Stimulated activated naive CD8-positive, alpha-beta T cell treated with anti-CD3 and anti-CD28 coated beads, Interleukin-15, amount 100 ng/mL, for 72 hours (primary cell): ENCODE data around the gene SART1.
A peak's percentile ranks its signal among the peaks of the same experiment; 100 is the strongest.
"Not testable (repeated sequence)": the region's sequence is repeated elsewhere in the genome, so short reads cannot be mapped to it uniquely, and the experiment has no call there.

Experiments used
- ATAC-seq: fragments of 150-1000 bp; cut with Tn5 transposase; 2 replicates; pipeline ENCODE4 v1.10.0; 2021; ENCODE audit warnings: mild to moderate bottlenecking, moderate library complexity
- DNase-seq, 2 donors: peaks; one replicate each; pipeline ENCODE4 v3.0.0; 2021 to 2022
- H3K27ac Mint-ChIP-seq, 2 donors: one replicate each; pipeline ENCODE4 v1.8.0; 2022; ENCODE audit warnings: mild to moderate bottlenecking in 2 of 2, mixed read lengths in 2 of 2, moderate library complexity in 2 of 2
- H3K27me3 Mint-ChIP-seq: one replicate; pipeline ENCODE4 v1.8.0; 2022; ENCODE audit warnings: mixed read lengths
- H3K4me1 Mint-ChIP-seq: one replicate; pipeline ENCODE4 v1.8.0; 2022; ENCODE audit warnings: mild to moderate bottlenecking, mixed read lengths
- H3K4me3 Mint-ChIP-seq, 2 donors: one replicate each; pipeline ENCODE4 v1.8.0; 2022; ENCODE audit warnings: mild to moderate bottlenecking in 2 of 2, mixed read lengths in 2 of 2, moderate library complexity in 1 of 2
- H3K9me3 Mint-ChIP-seq, 2 donors: one replicate each; pipeline ENCODE4 v1.8.0; 2022; ENCODE audit warnings: mixed read lengths in 2 of 2

Gene SART1

DNA sequence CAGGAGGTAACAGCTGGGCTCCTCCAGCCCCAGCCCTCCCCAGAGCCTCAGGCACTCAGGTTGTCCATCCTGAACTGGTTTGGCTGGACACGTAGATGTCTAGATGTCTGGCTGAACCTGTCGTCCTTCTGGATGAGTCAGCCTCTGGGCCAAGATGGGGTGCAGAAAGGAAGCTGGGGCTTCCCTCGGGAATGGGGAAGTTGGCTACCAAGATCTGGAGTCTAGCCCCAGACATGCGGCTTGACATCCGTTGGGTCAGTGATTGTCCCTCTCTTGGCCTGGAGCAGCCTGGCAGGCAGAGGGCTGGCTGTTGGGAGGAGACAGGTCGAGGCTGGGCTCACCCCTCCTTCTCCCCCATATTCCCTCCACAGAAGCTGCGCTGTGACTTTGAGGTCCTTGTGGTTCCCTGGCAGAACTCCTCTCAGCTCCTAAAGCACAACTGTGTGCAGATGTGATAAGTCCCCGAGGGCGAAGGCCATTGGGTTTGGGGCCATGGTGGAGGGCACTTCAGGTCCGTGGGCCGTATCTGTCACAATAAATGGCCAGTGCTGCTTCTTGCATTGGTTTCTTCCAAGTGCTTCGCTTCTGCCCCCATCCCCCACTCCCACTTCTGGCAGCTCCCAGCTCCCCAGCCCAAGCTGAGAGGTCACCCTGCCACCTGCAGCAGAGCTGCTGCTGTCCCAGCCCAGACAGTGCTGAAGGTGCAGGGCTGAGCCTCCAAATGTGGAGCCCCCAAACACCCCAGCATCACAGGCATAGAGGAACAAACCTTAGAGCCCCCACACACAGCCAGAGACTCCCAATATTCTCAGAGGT lies 51.6 kb downstream of the SART1 start:
- Mint-ChIP-seq H3K27ac (no peak overlapping the region), H3K27me3 (peaks cover 36% of the 10 kb centered on the region), H3K9me3 (no peaks in the 10 kb centered on the region), H3K4me1 (peaks cover 20% of the 10 kb centered on the region), H3K4me3 (no peak overlapping the region)
- DNase-seq = no peak
- no peak for ATAC-seq

DNA sequence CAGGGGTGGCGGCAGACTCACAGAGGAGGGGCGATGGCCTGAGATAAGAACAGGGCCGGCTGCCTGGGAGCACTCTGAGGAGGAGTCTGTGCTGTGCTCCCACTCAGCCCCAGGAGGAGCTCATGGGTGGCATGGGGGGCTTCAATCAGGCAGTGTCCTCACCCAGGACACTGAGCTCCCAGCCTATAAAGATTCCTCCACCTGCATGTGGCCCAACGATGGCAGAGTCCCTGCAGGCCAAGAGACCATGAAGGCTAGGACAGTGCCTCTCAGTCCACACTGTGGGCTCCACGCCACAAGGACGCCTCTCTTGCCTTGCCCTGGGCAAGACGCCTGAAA lies 52.2 kb downstream of the SART1 start:
- Mint-ChIP-seq H3K4me1 (peaks cover 24% of the 10 kb centered on the region), H3K4me3 (no peak overlapping the region), H3K27me3 (peaks cover 36% of the 10 kb centered on the region), H3K9me3 (no peaks in the 10 kb centered on the region), H3K27ac (no peak overlapping the region)
- DNase-seq = no peak
- ATAC-seq = no peak

DNA sequence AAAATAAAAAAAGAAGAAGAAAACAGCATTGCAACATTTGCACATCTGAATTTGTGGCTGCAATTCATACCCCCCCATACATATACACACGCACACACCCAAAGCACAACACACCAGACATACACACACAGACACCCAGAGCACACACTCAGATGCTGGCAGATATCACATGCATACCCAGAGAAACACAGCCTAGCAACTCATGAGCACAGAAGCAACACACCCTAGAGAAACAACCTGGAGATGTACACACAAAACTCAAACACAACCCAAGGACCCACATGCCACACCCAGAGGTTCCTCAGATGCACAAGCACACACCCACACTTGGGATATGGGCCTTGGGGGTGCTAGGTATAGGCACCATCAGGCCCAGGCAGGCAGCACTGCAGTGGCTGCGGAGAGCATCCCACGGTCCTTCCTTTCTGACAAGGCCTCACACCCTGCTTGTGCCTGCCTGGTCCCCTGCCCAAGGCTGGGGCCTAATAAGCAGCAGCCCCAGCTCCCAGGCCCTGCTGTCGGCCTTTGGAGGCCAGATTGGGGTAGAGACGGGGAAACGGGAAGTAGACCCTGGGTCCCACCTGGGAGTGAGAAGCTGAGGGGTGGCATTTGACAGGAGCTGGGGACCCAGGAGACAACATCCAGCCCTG lies 53.4 kb downstream of the SART1 start:
- DNase-seq (no peak), ATAC-seq (no peak)
- Mint-ChIP-seq H3K4me3 (no peak overlapping the region), H3K27me3 (peaks cover 36% of the 10 kb centered on the region), H3K9me3 (no peaks in the 10 kb centered on the region), H3K4me1 (peaks cover 24% of the 10 kb centered on the region), H3K27ac (no peak overlapping the region)

DNA sequence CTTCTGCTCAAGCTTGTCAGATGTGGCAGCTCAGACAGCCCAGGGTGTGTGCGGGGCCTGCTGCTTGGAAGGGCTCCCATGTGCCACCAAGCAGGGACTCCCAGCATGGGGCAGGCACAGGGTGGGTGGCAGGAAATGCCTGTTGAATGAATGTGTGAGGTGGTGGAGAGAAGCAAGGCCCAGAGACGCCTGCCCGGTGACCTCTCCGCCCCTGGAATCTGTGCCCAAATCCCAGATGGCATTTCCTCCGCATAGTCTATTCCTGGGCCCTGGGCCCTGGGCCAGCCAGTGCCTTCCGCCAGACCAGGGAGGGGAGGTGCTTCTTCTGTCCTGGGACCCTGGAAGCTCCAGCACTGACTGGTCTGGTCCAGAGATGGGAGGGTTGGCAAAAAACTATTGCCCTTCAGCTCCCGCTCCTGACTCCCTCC lies 53.9 kb downstream of the SART1 start:
- no peak overlapping the region for H3K4me3 Mint-ChIP-seq
- DNase-seq = no peak
- H3K27me3 Mint-ChIP-seq = peaks cover 36% of the 10 kb centered on the region
- ATAC-seq = no peak
- no peak overlapping the region for H3K27ac Mint-ChIP-seq
- H3K4me1 Mint-ChIP-seq = peaks cover 28% of the 10 kb centered on the region
- no peaks in the 10 kb centered on the region for H3K9me3 Mint-ChIP-seq

GRCh38 chr11:66015936-66016792 lies 54.6 kb downstream of the SART1 start:
- Mint-ChIP-seq H3K4me1 (peaks cover 35% of the 10 kb centered on the region), H3K27ac (peak overlapping the region in 1 of 2 donors; percentile 84), H3K4me3 (no peak overlapping the region), H3K9me3 (no peaks in the 10 kb centered on the region), H3K27me3 (peaks cover 36% of the 10 kb centered on the region)
- DNase-seq = no peak
- no peak for ATAC-seq

GRCh38 chr11:66016793-66017177 lies 55.3 kb downstream of the SART1 start:
- H3K4me3 Mint-ChIP-seq = no peak overlapping the region
- peaks cover 36% of the 10 kb centered on the region for H3K4me1 Mint-ChIP-seq
- ATAC-seq = no peak
- H3K27ac Mint-ChIP-seq = no peak overlapping the region
- no peaks in the 10 kb centered on the region for H3K9me3 Mint-ChIP-seq
- no peak for DNase-seq
- H3K27me3 Mint-ChIP-seq = peaks cover 36% of the 10 kb centered on the region

DNA sequence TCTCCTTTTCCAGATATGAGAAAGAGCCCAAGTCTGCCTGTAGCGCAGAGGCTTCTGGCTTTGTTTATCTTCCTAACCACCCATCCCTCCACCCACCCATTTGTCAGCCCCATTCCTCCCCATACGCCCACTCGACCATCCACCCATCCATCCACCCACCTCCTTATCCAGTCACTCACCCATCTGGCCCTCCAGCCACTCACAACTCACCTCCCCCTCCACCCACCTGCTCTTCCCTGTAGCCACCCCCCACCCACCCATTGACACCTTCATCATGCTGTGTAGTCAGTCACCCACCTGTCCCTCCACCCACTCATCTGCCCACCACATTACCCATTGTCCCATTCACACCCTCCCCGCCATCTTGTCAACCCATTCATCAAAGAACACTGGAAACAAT lies 55.8 kb downstream of the SART1 start:
- H3K9me3 Mint-ChIP-seq = no peaks in the 10 kb centered on the region
- no peak overlapping the region for H3K27ac Mint-ChIP-seq
- no peak overlapping the region for H3K4me3 Mint-ChIP-seq
- peaks cover 36% of the 10 kb centered on the region for H3K4me1 Mint-ChIP-seq
- ATAC-seq = no peak
- DNase-seq = no peak
- peaks cover 34% of the 10 kb centered on the region for H3K27me3 Mint-ChIP-seq

DNA sequence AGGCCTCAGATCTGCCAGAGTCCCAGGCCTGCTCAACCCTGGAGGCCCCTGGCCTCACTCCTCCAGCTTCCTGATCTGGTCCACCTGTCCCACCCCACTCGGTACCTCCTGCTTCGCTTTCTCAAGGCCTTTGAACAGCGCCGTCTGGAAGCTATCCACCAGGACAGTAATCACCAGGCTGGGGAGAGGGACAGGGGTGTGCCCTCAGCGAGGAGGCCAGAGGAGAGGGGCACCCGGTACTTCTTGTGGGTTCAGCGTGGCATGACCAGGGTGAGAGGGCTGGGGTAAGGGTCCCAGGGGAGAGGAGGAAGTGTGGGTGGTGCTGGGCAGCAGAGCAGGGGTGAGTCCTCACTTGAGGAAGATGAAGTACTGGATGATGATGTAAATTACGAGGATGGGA lies 58.7 kb downstream of the SART1 start:
- Mint-ChIP-seq H3K27me3 (peaks cover 28% of the 10 kb centered on the region), H3K4me1 (peaks cover 41% of the 10 kb centered on the region), H3K9me3 (no peaks in the 10 kb centered on the region), H3K4me3 (no peak overlapping the region), H3K27ac (peak overlapping the region in 1 of 2 donors; percentile 66)
- ATAC-seq = no peak
- DNase-seq = no peak

- Mint-ChIP-seq H3K4me3 (no peak overlapping the region), H3K27ac (peak overlapping the region in 1 of 2 donors; percentile 22), H3K4me1 (peaks cover 41% of the 10 kb centered on the region), H3K27me3 (peaks cover 28% of the 10 kb centered on the region), H3K9me3 (no peaks in the 10 kb centered on the region)
- peak in 1 of 2 donors; percentile 36 for DNase-seq
- ATAC-seq = peak; percentile 44
These were observed 59.3 kb downstream of the SART1 start for GRCh38 chr11:66020618-66021357.

DNA sequence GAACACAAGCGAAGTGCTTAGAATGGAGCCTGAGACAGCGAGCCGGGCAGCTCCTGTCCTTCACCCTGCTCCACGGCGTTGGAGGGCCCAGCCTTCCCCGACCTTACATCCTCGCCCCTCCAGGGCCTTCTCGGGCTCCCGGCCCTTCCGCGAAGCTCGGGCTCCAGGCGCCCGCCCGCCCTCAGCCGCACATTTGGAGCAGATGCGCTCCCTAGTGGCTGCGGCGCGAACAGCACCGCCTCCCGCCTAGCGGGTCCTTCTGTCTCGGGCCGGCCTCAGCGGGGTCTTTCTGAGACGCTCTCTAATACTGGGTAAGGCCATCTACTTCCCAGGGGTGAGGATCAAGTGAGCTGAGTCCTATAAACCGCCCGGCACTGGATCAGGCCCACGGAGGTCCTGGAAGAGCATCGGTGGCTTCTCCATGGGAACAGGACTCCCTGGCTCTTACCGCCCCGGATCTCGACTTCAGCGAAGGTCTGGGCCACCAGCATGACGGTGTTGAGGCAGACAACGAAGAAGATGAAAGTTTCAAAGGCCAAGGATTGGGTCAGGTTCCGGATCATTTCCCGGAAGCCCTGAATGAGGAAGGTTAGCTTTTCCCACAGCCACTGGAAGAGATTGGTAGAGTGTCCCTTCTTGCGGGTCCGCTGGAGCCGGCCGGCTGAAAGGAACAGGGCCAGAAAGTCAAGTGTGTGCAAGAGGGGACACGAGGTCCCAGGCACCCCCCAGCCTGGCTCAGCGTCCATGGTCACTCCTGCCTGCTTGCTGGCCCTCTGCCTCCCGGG lies 61.1 kb downstream of the SART1 start:
- Mint-ChIP-seq H3K9me3 (no peaks in the 10 kb centered on the region), H3K27ac (peak overlapping the region in 1 of 2 donors; percentile 40), H3K4me3 (peak overlapping the region; percentile 61 to 69), H3K27me3 (peaks cover 28% of the 10 kb centered on the region), H3K4me1 (peaks cover 35% of the 10 kb centered on the region)
- DNase-seq (peak; percentile 81 to 85), ATAC-seq (peak; percentile 89)

GRCh38 chr11:66023186-66023440 lies 61.6 kb downstream of the SART1 start:
- Mint-ChIP-seq H3K27me3 (peaks cover 28% of the 10 kb centered on the region), H3K4me1 (peaks cover 33% of the 10 kb centered on the region)
- ATAC-seq, H3K9me3 Mint-ChIP-seq, H3K4me3 Mint-ChIP-seq, DNase-seq, H3K27ac Mint-ChIP-seq: not testable (repeated sequence)

GRCh38 chr11:66026017-66026529 lies 64.5 kb downstream of the SART1 start, which contains the start of gene CATSPER1:
TSS of gene CATSPER1 (minus strand) at chr11:66026479. CDS start at chr11:66026379, 100 bp downstream.
- H3K4me3 Mint-ChIP-seq = no peak within 1 kb of the TSS
- no peak within 1 kb of the TSS for H3K27ac Mint-ChIP-seq
- peaks cover 18% of the 10 kb centered on the region for H3K4me1 Mint-ChIP-seq
- H3K9me3 Mint-ChIP-seq = no peaks in the 10 kb centered on the region
- no peak for ATAC-seq
- peaks cover 28% of the 10 kb centered on the region for H3K27me3 Mint-ChIP-seq
- no peak for DNase-seq
